B cell (primary cell): ENCODE measurements around the gene IFNA2. TPM values are rescaled to one million over a fixed set of nuclear protein-coding genes. Genes with fewer than 3 reads are reported as not detected.
"Not testable (repeated sequence)": the region's sequence is repeated elsewhere in the genome, so short reads cannot be mapped to it uniquely, and the experiment has no call there.

ENCODE experiments used
- ATAC-seq: fragments of 200-7000 bp; cut with Tn5 transposase; one replicate; pipeline ENCODE4 v1.10.0; 2021; ENCODE audit warnings: low read depth, mild to moderate bottlenecking, moderate number of reproducible peaks, moderate library complexity
- CTCF ChIA-PET: fragments of 350-600 bp; sonication (Branson Sonifier 250); formaldehyde crosslinking; loops from one replicate; lab custom pipeline; 2021; ENCODE audit warnings: antibody characterized with exemption, inconsistent platforms; lab: Charles Lee
- POLR2A ChIA-PET: fragments of 350-600 bp; sonication (Branson Sonifier 250); formaldehyde crosslinking; loops from one replicate; lab custom pipeline; 2021; ENCODE audit warnings: antibody characterized with exemption; lab: Charles Lee
- DNase-seq: peaks from one replicate; pipeline ENCODE4 v3.0.0; 2013
- H2AFZ ChIP-seq: 2 replicates; pipeline ENCODE4 v1.6.1; 2012; ENCODE audit warnings: mild to moderate bottlenecking, low read depth, low read length; ENCODE audit not compliant: insufficient read depth, poor library complexity, severe bottlenecking
- H3K27ac ChIP-seq, 2 donors: 1 replicate in 1 of 2; 2 replicates in 1 of 2; pipeline ENCODE4 v1.5.1; 2012 to 2013; ENCODE audit warnings: low read length in 2 of 2, mild to moderate bottlenecking in 2 of 2, moderate library complexity in 1 of 2
- H3K27me3 ChIP-seq, 4 experiments: fragments of 200-600 bp in 1 of 4; sonication (generic) in 1 of 4; replicated peaks in 1 of 4; 1 replicate in 2 of 4; 2 replicates in 2 of 4; pipeline versions ENCODE4 v1.6.1 to v1.7.0; 2013 to 2016; ENCODE audit warnings: low read length in 3 of 4, mild to moderate bottlenecking in 2 of 4, mixed read lengths in 1 of 4, moderate library complexity in 1 of 4; ENCODE audit not compliant: insufficient read depth in 4 of 4, control insufficient read depth in 3 of 4; ENCODE audit errors: control extremely low read depth in 1 of 4
- H3K36me3 ChIP-seq, 2 experiments: replicated peaks in 1 of 2; 1 replicate in 1 of 2; 2 replicates in 1 of 2; pipeline versions ENCODE4 v1.6.1 to v1.7.1; 2013; ENCODE audit warnings: low read length in 1 of 2; ENCODE audit not compliant: insufficient read depth in 2 of 2, control insufficient read depth in 1 of 2; ENCODE audit errors: control extremely low read depth in 1 of 2, extremely low read depth in 1 of 2
- H3K4me1 ChIP-seq, 2 donors: fragments of 200-600 bp in 1 of 2; sonication (generic) in 1 of 2; 1 replicate in 1 of 2; 2 replicates in 1 of 2; pipeline versions ENCODE4 v1.5.1 to v1.6.1; 2013 to 2017; ENCODE audit warnings: low read length in 2 of 2; ENCODE audit not compliant: control insufficient read depth in 2 of 2, insufficient read depth in 2 of 2
- H3K4me2 ChIP-seq: replicated peaks from 2 replicates; pipeline ENCODE3; 2012; ENCODE audit warnings: mild to moderate bottlenecking, low read depth, low read length; ENCODE audit not compliant: poor library complexity, severe bottlenecking
- H3K4me3 ChIP-seq, 5 experiments: fragments of 200-600 bp in 1 of 5; sonication (generic) in 1 of 5; 1 replicate in 3 of 5; 2 replicates in 2 of 5; pipeline versions ENCODE4 v1.5.1 to v1.7.0; 2011 to 2016; ENCODE audit warnings: low read length in 4 of 5, mild to moderate bottlenecking in 4 of 5, low read depth in 2 of 5, control low read depth in 1 of 5, moderate library complexity in 1 of 5; ENCODE audit not compliant: insufficient read depth in 1 of 5; ENCODE audit errors: control extremely low read depth in 1 of 5, extremely low read depth in 1 of 5
- H3K79me2 ChIP-seq: fragments of 200-600 bp; sonication (generic); one replicate; pipeline ENCODE4 v1.6.0; 2016; ENCODE audit warnings: low read length; ENCODE audit not compliant: control insufficient read depth, insufficient read depth
- H3K9ac ChIP-seq: fragments of 200-600 bp; sonication (generic); 2 replicates; pipeline ENCODE4 v1.6.1; 2017; ENCODE audit warnings: mild to moderate bottlenecking, low read length, moderate library complexity
- H3K9me3 ChIP-seq, 3 donors: one replicate each; pipeline versions ENCODE4 v1.6.1 to v1.7.1; 2013; ENCODE audit warnings: low read length in 2 of 3; ENCODE audit not compliant: control insufficient read depth in 2 of 3, insufficient read depth in 1 of 3; ENCODE audit errors: control extremely low read depth in 1 of 3
- H4K20me1 ChIP-seq: 2 replicates; pipeline ENCODE4 v1.6.0; 2012; ENCODE audit warnings: mild to moderate bottlenecking, low read length; ENCODE audit not compliant: insufficient read depth, control insufficient read depth, poor library complexity, severe bottlenecking
- H3K27ac Mint-ChIP-seq: one replicate; pipeline ENCODE4 v1.8.0; 2021; ENCODE audit warnings: mixed read lengths
- H3K27me3 Mint-ChIP-seq: one replicate; pipeline ENCODE4 v1.8.0; 2021; ENCODE audit warnings: mixed read lengths
- H3K4me1 Mint-ChIP-seq: one replicate; pipeline ENCODE4 v1.8.0; 2021; ENCODE audit warnings: mixed read lengths
- H3K4me3 Mint-ChIP-seq: one replicate; pipeline ENCODE4 v1.8.0; 2021; ENCODE audit warnings: mixed read lengths
- H3K9me3 Mint-ChIP-seq: one replicate; pipeline ENCODE4 v1.8.0; 2022; ENCODE audit warnings: mixed read lengths; ENCODE audit not compliant: insufficient read depth
- EZH2 ChIP-seq: IDR thresholded peaks from 2 replicates; pipeline ENCODE4 v1.6.1; 2012; ENCODE audit warnings: borderline replicate concordance, low read depth, mild to moderate bottlenecking, moderate library complexity, low read length; ENCODE audit not compliant: insufficient read depth, poor library complexity, severe bottlenecking
- WGBS: methylation state at CpG from one replicate; pipeline ENCODE4 v1.1.5; 2013; ENCODE audit warnings: missing lambda C conversion rate; ENCODE audit not compliant: insufficient coverage; 5-methylcytosine and 5-hydroxymethylcytosine counted together
- intact Hi-C: fragments of 100-400 bp; cut with micrococcal nuclease; formaldehyde crosslinking; loops from one replicate; pipeline ENCODE4 v1.10.0; 2022
- polyA plus RNA-seq: library from polyadenylated mRNA; depleted of rRNA; stranded (reverse); fragments of >200 nt; gene quantifications from 2 replicates; pipeline ENCODE4 v1.2.3, GENCODE V29; 2012
- total RNA-seq, 2 donors: library from RNA; stranded (reverse); fragments of 120-200 nt in 1 of 2; gene quantifications; 1 replicate in 1 of 2; 2 replicates in 1 of 2; pipeline versions ENCODE4 v1.2.3 to v1.2.4, GENCODE V29; 2013 to 2022
- TF ChIP-seq, protein P1 (sequence below): fragments of 200-600 bp; IDR thresholded peaks from one replicate; pipeline ENCODE4 v1.8.0; 2022; ENCODE audit warnings: antibody characterized with exemption, mild to moderate bottlenecking

The IFNA2 gene
- total and polyA plus RNA-seq, 2 donors (not counting 1 experiment from before 2014, with no cell fraction given): not detected

DNA sequence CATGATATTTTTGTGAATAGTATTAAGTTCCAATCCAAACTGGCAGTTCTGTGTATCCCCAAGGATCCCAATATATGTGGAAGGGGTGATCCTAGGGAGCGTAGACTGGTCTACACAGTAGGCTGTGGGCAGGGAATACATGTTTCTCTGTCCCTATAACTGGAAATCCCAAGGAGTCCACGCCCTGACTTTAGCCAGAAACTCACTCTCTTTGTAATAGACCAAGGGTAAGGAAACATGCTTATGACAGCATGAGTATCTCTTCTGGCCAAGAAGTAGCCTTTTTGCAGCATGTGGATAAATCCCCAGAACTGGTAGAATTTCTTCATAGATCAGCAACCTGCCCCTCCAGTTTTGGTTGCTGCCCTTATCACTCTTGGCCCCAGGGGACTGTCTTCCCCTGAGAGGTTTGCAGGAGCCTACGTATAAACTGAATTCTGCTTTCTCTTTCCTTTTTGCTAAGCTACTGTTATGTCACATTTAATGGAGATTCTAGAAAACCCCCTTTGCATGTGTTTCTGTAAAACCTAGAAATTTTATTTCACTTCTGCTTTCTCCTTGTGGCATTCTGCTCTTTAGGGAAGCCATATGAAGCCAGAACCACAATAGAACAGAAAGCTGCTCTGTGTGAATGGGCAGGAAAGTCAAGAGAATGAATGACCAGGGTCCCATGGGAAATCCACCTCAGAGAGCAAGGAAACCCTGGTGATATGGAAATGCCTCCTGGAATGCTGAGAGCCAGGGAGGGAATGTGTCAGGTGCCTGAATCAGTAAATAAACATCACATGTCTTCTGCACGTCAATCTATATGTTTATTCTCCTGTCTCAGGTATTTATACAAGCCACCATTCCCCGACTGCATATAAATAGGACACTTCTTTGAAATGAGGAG, 3.5 kb downstream of the IFNA2 start:
- Histone ChIP-seq H2AFZ (no peak overlapping the region), H3K9me3 (peaks cover 3 to 5% (median 4%) of the 10 kb centered on the region in 3 donors), H3K9ac (no peak overlapping the region), H3K4me1 (peaks cover 20 to 25% of the 10 kb centered on the region in 2 donors), H3K27ac (no peak overlapping the region), H3K27me3 (peaks cover 0 to 24% (median 13%) of the 10 kb centered on the region in 4 experiments), H3K4me3 (peak overlapping the region in 2 of 5 experiments; percentile 16 to 34), H3K79me2 (no peaks in the 10 kb centered on the region), H4K20me1 (no peaks in the 10 kb centered on the region), H3K4me2 (peak overlapping the region; percentile 49), H3K36me3 (no peaks in the 10 kb centered on the region)
- Mint-ChIP-seq H3K4me3 (peak overlapping the region; percentile 0), H3K27ac (peak overlapping the region; percentile 28), H3K27me3 (peaks cover 23% of the 10 kb centered on the region), H3K9me3 (no peaks in the 10 kb centered on the region), H3K4me1 (peaks cover 33% of the 10 kb centered on the region)
- DNase-seq (peak; percentile 91), ATAC-seq (peak; percentile 97)
- TF ChIP-seq, protein P1, sequence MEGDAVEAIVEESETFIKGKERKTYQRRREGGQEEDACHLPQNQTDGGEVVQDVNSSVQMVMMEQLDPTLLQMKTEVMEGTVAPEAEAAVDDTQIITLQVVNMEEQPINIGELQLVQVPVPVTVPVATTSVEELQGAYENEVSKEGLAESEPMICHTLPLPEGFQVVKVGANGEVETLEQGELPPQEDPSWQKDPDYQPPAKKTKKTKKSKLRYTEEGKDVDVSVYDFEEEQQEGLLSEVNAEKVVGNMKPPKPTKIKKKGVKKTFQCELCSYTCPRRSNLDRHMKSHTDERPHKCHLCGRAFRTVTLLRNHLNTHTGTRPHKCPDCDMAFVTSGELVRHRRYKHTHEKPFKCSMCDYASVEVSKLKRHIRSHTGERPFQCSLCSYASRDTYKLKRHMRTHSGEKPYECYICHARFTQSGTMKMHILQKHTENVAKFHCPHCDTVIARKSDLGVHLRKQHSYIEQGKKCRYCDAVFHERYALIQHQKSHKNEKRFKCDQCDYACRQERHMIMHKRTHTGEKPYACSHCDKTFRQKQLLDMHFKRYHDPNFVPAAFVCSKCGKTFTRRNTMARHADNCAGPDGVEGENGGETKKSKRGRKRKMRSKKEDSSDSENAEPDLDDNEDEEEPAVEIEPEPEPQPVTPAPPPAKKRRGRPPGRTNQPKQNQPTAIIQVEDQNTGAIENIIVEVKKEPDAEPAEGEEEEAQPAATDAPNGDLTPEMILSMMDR: no peak
- no peak for TF ChIP-seq EZH2
- intact Hi-C loops: loop anchor here (1.0 to 5.0 kb wide), 7 partner anchors 15 to 816 kb away; partner anchors contain the start of genes KLHL9 and MTAP
- ChIA-PET CTCF (interaction anchor here (1.0 to 2.2 kb wide), 7 partner anchors 10 to 62 kb away, joined by 4 to 13 read pairs (median 4); no protein-coding TSS in a partner anchor), POLR2A (no interaction called here)
- WGBS: 0% methylated on average over 1 of the region's 5 CpGs

DNA sequence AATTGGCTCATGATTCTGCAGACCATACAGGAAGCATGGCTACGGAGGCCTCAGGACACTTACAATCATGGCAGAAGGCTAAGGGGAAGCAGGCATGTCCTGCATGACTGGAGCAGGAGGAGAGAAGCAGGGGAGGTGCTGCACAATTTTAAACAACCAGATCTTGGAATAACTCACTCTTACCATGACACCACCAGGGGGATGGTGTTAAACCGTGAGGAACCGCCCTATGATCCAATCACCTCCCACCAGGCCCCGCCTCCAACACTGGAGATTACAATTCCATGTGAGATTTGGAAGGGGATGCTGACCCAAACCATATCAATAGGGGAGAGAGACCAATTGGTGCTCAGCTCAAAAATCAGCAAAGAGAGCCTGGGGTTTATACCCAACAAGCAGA, 13.7 kb downstream of the IFNA2 start:
- H3K4me2 ChIP-seq, DNase-seq, H3K4me1 ChIP-seq, H3K9me3 Mint-ChIP-seq, H3K27ac ChIP-seq, H3K9me3 ChIP-seq, POLR2A ChIA-PET, intact Hi-C loops, H3K79me2 ChIP-seq, H3K9ac ChIP-seq, H2AFZ ChIP-seq, H3K4me3 Mint-ChIP-seq, H3K27ac Mint-ChIP-seq, H3K36me3 ChIP-seq, H3K4me1 Mint-ChIP-seq, H4K20me1 ChIP-seq, H3K4me3 ChIP-seq, ATAC-seq: not testable (repeated sequence)
- CTCF ChIA-PET: interaction anchor here (1.1 kb wide), 1 partner anchor 24 kb away, joined by 3 read pairs; no protein-coding TSS in a partner anchor
- WGBS: 80% methylated on average over 1 of the region's 4 CpGs
- peaks cover 0 to 12% (median 8%) of the 10 kb centered on the region in 4 experiments for H3K27me3 ChIP-seq
- H3K27me3 Mint-ChIP-seq: peaks cover 30% of the 10 kb centered on the region
